ENCODE results near the gene SGMS2. TPM values are rescaled to one million over a fixed set of nuclear protein-coding genes. Genes with fewer than 3 reads are reported as not detected.

The SGMS2 gene
- total RNA-seq, 6 experiments from 2014 or later: 12.3 to 67.8 (median 29.3) TPM

DNA sequence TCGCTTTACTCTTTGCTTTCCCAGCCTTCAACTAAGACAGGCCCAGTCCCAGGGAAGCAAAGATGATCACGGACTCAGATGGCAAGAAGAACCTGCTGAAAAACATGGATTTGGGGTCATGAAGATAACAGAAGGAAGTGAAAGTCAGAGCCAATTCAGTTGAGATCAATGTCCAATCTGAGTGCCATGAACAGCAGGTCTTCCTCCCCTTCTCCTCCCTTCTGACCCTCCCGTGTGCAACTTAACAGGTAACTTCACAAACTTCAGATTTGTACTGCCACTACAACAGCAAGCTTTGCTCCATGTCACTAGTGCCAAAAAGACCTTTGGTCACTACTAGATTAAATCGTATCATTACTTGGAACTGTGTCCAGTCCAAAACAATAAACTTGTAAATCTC is 15.5 kb upstream of the SGMS2 start:
- Histone ChIP-seq H3K27ac (no peak overlapping the region), H3K4me3 (no peak overlapping the region), H3K36me3 (no peaks in the 10 kb centered on the region), H3K9me3 (no peaks in the 10 kb centered on the region), H3K4me1 (peaks cover 0 to 5% (median 0%) of the 10 kb centered on the region in 4 donors), H3K27me3 (no peaks in the 10 kb centered on the region)
- intact Hi-C loops (cut with DNase I): no loop called here
- no peak for DNase-seq
- TF ChIP-seq, protein P1, sequence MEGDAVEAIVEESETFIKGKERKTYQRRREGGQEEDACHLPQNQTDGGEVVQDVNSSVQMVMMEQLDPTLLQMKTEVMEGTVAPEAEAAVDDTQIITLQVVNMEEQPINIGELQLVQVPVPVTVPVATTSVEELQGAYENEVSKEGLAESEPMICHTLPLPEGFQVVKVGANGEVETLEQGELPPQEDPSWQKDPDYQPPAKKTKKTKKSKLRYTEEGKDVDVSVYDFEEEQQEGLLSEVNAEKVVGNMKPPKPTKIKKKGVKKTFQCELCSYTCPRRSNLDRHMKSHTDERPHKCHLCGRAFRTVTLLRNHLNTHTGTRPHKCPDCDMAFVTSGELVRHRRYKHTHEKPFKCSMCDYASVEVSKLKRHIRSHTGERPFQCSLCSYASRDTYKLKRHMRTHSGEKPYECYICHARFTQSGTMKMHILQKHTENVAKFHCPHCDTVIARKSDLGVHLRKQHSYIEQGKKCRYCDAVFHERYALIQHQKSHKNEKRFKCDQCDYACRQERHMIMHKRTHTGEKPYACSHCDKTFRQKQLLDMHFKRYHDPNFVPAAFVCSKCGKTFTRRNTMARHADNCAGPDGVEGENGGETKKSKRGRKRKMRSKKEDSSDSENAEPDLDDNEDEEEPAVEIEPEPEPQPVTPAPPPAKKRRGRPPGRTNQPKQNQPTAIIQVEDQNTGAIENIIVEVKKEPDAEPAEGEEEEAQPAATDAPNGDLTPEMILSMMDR (IDR thresholded peaks at IDR 0.05): no peak
- no peak for TF ChIP-seq POLR2A (IDR thresholded peaks at IDR 0.05)
- peak in 2 of 4 donors; percentile 47 to 57 for ATAC-seq
- WGBS (ENCODE audit: insufficient coverage, low coverage, low lambda C conversion rate, missing lambda C conversion rate): 57% methylated on average over 4 of the region's 4 CpGs

DNA sequence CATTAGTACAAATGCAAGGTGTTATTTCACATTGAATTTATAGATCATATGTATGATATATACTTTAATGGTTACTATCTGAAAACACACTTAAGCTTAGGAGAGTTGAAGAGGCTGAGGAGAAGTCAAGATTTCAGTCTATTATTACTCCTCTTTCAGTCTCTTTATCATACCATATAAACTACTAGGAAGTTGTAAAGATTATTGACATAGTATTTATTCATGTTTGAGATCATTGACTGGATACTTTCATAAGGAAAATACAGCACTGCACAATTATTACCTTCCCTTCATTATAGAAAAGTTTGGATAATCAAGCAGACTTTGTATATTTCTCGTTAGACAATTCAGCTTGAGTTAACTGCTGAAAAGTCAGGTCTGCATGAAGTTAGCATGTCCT is 10.0 kb upstream of the SGMS2 start:
- 79% methylated on average over 1 of the region's 1 CpG for WGBS (ENCODE audit: insufficient coverage, low coverage, low lambda C conversion rate, missing lambda C conversion rate)
- intact Hi-C loops (cut with DNase I): no loop called here
- Histone ChIP-seq H3K4me1 (no peaks in the 10 kb centered on the region), H3K4me3 (no peak overlapping the region), H3K27me3 (no peaks in the 10 kb centered on the region), H3K27ac (no peak overlapping the region), H3K36me3 (no peaks in the 10 kb centered on the region), H3K9me3 (no peaks in the 10 kb centered on the region)
- ATAC-seq (no peak), DNase-seq (no peak)
- TF ChIP-seq, protein P1 (IDR thresholded peaks at IDR 0.05): no peak
- no peak for TF ChIP-seq POLR2A (IDR thresholded peaks at IDR 0.05)

DNA sequence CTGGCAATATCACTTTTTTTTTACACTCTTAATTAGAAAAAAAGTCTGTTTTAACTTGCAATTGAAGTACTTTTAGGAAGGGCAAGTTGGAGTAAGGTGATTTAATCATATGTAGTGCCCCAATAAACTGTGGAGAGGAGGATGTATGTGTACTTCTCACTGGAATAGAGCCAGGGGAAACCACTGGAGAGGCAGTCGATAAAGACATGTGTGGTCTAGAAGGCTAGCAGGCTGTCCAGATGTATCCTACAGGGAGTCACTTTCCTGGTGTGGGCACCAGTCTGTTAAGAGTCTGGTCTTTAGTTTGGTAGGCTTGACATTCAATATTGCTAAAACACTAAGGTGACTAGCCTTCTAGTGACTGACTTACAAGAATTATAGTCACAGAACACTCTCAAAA is 9.6 kb upstream of the SGMS2 start:
- DNase-seq (no peak), ATAC-seq (no peak)
- H3K9me3 ChIP-seq: no peaks in the 10 kb centered on the region
- intact Hi-C loops (cut with DNase I): no loop called here
- H3K4me1 ChIP-seq: no peaks in the 10 kb centered on the region
- no peak for TF ChIP-seq POLR2A (IDR thresholded peaks at IDR 0.05)
- TF ChIP-seq, protein P1 (IDR thresholded peaks at IDR 0.05): no peak
- 17% methylated on average over 1 of the region's 1 CpG for WGBS (ENCODE audit: insufficient coverage, low coverage, low lambda C conversion rate, missing lambda C conversion rate)
- H3K4me3 ChIP-seq: no peak overlapping the region
- no peaks in the 10 kb centered on the region for H3K27me3 ChIP-seq
- H3K36me3 ChIP-seq: no peaks in the 10 kb centered on the region
- H3K27ac ChIP-seq: no peak overlapping the region

DNA sequence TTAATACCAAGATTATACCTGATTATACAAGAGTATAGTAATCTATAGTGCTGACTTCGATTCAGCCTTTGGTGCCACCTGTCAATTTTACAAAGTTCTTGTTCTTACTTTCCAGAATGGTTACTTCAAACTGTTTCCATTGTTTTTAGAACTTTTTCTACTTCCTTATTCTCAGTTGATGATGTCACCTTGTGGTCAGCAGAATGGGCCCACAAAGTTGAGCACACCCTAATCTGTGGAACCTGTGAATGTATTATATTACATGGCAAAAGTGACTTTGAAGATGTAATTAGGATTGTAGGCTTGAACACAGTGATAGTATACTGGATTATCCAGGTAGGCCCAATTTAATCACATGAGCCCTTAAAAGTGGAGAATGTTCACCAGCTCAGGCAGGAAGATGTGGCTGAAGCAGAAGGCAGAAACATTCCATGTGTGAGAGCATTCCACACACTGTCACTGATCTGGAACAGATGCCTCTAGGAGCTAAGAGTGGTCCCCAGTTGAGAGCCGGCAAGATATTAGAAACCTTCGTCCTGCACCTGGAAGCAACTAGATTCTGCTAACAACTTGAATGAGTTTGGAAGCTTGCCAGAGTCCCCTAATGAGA is 6.3 kb upstream of the SGMS2 start:
- no peak for DNase-seq
- no peak for ATAC-seq
- intact Hi-C loops (cut with DNase I): no loop called here

More for the DNA sequence above, 6.3 kb upstream of the SGMS2 start:
- Histone ChIP-seq H3K4me1 (no peaks in the 10 kb centered on the region), H3K9me3 (no peaks in the 10 kb centered on the region), H3K36me3 (no peaks in the 10 kb centered on the region), H3K27ac (no peak overlapping the region), H3K4me3 (no peak overlapping the region), H3K27me3 (no peaks in the 10 kb centered on the region)
- TF ChIP-seq POLR2A (IDR thresholded peaks at IDR 0.05): no peak
- TF ChIP-seq, protein P1 (IDR thresholded peaks at IDR 0.05): no peak
- 36% methylated on average over 1 of the region's 3 CpGs for WGBS (ENCODE audit: insufficient coverage, low coverage, low lambda C conversion rate, missing lambda C conversion rate)
